ENCODE data around the gene STK38.

DNA sequence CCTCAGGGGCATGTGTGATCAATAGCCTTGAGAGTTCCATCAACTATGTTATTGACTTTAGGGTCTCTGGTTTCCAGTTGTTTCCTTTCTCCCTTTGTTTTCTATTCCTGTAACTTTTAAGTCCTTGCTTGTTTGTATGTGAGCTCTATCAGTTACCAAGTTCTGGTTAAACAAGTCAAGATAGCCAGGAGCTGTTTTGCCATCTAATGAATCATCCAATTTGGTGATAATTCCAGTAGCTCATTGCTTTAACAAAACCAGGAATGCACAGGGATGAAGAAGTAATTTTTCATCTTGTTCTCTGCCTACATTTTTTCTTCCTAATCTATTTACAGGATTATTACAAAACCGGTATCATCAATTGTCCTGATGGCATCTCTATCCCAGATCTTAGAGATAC is 68.0 kb downstream of the STK38 start:
- TF ChIP-seq TAF1 (IDR thresholded peaks at IDR 0.05; ENCODE audit: borderline replicate concordance, insufficient read depth, low read length) (no peak), POLR2AphosphoS5 (IDR thresholded peaks at IDR 0.05; ENCODE audit: low read depth, low read length) (no peak), SIN3A (IDR thresholded peaks at IDR 0.05; ENCODE audit: borderline replicate concordance, insufficient read depth, low read length) (no peak)
- TF ChIP-seq, protein P1, sequence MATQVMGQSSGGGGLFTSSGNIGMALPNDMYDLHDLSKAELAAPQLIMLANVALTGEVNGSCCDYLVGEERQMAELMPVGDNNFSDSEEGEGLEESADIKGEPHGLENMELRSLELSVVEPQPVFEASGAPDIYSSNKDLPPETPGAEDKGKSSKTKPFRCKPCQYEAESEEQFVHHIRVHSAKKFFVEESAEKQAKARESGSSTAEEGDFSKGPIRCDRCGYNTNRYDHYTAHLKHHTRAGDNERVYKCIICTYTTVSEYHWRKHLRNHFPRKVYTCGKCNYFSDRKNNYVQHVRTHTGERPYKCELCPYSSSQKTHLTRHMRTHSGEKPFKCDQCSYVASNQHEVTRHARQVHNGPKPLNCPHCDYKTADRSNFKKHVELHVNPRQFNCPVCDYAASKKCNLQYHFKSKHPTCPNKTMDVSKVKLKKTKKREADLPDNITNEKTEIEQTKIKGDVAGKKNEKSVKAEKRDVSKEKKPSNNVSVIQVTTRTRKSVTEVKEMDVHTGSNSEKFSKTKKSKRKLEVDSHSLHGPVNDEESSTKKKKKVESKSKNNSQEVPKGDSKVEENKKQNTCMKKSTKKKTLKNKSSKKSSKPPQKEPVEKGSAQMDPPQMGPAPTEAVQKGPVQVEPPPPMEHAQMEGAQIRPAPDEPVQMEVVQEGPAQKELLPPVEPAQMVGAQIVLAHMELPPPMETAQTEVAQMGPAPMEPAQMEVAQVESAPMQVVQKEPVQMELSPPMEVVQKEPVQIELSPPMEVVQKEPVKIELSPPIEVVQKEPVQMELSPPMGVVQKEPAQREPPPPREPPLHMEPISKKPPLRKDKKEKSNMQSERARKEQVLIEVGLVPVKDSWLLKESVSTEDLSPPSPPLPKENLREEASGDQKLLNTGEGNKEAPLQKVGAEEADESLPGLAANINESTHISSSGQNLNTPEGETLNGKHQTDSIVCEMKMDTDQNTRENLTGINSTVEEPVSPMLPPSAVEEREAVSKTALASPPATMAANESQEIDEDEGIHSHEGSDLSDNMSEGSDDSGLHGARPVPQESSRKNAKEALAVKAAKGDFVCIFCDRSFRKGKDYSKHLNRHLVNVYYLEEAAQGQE (IDR thresholded peaks at IDR 0.05; ENCODE audit: insufficient read depth in 1 of 2, low read depth in 2 of 2, low read length in 2 of 2) = no peak
